SW 1271 (cell line): ENCODE data around the gene CPLX1.

Experiments
- DNase-seq, 2 experiments: peaks; one replicate each; lab custom pipeline; 2025; lab: John Stamatoyannopoulos, UW

The CPLX1 gene

DNA sequence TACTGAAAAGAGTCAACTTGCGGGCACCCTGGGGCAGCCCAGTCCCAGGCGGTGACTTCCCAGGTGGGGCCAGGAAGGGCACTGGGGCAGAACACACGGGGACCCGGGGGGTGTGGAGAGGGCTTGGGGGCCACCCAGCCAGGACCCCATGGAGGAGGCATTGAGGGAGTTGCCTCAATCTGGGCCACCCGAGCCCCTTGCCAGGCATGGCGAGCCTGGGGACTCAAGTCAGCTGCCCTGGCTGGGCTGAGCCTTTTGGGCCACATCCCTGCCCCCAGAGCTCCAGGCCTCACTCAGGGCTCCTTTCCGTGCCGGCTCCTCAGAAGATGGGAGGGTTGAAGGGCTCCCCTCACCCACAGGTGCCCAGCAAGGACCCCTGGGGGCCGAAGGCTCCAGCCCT lies 6.6 kb upstream of the CPLX1 start:
- DNase-seq: no peak

DNA sequence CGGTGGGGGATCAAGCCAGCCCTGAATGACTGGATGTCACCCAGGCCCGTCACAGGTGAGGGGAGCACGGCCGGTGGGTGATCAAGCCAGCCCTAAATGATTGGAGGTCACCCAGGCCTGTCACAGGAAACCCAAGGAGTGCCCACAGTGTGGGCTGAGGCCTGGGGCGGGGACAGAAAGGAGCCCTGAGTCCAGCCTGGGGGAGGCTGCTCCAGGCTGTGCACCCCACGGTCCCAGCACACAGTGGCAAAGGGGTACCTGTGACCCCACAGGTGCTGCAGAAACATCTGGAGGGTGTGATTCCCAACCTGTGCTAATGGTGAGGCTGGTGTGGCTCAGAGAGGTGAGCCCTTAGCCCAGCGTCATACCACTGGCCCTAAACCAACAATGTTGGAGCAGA lies 6.2 kb upstream of the CPLX1 start:
- no peak for DNase-seq

DNA sequence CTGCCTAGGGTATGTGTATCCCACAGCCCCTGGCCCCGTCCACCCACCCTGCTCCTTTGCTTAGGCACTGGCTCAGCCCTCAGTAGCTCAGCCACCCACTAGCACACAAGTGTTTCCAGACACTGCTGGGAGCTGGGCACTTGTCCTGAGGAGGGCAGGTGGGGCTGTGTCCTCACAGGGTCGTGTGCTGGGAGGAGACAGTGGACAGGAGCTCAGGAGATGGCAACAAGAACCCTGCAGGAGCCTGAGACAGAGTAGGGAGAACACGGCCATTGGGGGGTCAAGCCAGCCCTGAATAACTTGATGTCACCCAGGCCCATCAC lies 5.5 kb upstream of the CPLX1 start:
- no peak for DNase-seq

DNA sequence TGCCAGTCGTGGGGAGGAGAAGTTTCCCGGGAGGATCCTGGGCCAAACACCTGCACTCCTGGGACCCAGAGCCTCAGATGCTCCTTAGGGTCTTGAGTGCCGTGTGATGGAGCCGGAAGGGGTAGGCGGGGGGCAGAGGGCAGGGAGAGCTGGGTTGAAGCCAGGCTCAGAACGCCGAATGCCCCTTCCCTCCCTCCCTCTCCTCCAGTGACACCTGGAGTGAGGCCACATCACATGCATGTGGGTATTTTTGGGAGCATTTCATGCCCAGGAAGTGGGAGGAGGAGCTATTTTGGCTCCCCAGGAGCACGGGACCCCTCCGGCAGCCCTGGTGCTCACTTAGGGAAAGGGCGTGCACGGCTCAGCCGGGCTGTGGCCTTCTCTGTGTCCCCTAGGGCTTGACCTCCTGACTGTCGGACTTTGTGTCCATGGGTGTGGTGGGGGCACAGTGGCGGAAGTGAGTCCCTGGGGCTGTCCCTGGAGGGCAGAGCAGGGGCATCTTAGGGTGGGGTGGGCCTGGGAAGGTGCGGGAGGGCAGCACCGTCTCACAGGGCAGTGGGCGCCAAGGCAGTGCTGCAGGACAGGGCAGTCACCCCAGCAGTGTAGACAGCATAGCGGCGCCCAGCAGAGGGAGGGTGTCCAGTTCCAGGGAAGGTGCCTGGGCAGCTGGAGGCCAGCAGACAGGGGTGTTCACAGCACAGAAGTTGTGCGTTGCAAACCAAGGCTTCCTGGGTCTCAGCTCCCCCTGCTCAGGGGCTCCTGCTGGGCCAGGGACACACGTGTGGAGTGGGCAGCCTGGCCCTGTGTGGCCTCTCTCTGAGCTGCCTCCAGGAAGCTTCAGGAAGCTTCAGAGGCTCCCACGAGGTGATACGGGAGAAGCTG lies 4.9 kb upstream of the CPLX1 start:
- DNase-seq: no peak

DNA sequence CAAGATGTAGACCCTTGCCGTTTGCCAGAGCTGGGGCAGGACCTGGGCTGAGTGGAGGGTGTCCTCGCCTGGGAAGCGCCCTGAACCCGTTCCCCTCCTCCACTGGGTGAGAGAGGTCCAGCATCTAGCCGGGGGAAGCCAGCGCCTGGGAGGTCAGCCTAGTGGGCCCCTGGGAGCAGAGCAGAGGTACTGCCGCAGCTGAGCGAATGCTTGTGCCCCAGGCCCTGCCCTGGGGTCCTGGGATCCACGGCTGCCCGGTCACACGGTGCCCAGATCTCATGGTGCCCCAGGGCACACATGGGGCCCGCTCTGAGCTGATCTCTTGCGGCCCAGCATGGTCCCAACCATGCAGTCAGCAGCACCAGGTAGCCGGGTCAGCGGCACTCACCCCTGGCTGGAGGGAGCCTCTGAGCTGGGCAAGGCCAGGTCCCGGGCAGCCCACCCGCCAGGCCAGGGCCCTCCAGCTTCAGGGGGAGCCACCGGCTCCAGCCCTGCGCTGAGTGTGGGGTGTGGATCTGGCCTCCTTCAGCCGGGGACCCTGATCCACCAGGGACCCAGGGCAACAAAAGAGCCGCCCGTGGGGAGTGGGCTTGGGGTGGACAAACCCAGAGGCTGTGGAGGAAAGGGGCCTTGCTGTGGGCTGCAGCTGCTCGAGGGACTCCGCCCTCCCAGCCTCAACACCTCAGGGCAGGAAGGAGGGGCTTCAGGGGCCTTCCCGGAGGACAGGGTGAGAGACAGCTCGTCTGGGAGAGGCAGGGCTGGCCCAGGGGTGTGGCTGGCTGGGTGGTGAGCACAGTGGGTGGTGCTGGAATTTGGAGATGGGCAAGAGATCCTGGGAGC lies 4.1 kb upstream of the CPLX1 start:
- no peak for DNase-seq

DNA sequence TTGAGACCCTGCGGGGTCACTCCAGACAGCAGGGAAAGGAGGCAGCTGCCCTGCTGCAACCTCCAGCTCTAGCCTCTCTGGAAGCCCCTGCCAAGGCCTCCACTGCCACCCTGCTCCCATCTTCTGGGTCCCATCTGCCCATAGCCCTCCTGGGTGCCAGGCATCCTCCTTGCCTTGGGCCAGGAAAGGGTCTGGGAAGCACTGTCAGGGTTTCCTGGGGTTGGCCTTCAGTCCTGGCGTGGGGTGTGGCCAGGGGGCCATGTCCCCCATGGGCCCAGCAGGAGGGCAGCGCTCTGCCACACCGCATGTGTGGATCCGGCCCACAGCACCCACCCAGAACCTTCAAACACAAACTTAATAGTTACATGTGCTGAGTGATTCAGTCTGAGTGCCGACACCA lies 3.4 kb upstream of the CPLX1 start:
- DNase-seq: no peak

DNA sequence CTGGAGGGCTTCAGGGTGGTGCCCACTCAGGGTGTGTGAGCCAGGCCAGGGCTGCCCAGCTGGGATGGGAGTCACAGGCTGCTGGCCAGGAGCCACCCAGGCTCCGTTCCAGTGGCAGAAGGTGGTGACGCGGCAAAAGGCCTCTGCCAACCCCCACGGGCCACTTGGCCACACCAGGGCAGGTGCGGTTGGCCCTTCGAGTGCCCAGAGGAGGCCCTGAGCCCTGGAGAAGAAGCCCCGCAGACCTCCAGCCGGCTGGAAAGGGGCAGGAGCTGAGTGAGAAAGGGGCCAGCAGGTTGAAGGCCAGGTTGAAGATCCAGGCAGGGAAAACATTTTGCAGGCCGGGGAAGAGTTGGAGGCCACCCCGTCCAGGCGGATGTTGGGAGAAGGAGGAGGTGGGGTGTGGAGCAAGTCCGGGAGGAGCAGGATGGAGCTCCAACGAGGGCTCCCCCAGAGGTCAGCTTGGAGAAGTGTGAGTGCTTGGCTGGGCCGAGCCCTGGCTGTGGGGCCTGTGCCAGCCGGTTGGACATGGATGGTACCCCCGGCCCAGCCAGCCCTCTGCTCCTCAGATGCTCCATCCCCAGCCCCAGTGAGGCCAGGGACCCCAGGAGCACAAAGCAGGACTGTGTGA lies 2.8 kb upstream of the CPLX1 start:
- peak in 1 of 2 experiments; percentile 9 for DNase-seq

DNA sequence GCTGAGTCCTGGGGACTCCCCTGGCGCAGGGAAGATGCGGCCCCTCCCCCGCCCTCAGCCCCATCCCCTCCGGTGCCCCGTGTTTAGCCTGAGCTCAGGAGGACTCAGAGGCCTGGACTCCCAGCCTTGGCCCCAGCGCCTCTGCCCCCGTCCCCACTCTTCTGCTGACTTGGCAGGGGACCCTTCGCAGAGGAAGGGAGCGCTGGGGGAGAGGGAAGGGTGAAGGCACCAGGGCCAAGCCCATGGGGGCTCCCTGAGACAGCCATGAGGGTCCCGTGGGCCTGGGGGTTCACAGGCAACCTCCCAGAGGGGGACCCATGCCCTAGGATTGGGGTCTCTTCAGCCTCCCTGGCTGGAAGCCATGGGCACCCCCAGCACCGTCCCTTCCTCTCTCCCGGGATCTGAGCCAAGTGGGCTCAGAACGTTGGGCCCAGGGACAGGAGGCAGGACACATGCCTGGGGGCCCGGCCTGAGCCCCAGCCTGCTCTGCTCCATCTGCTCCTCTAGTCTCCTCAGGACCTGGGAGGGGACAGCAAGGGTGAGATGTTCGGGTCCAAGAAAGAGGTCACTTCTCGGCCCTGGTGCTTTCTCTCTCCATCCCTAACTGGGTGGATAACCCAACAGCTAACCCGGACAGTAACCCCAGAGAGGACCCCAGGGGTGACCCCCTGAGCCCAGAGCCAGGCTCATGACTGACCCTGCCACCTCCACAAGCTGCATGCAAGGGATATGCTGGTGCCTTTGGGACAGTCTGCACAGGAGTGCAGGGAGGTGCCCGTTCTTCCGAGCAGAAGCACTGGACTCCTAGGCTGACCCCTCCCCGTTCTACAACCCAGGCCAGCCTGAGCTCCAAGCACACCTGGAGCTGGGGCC lies 1.5 kb upstream of the CPLX1 start:
- no peak for DNase-seq

DNA sequence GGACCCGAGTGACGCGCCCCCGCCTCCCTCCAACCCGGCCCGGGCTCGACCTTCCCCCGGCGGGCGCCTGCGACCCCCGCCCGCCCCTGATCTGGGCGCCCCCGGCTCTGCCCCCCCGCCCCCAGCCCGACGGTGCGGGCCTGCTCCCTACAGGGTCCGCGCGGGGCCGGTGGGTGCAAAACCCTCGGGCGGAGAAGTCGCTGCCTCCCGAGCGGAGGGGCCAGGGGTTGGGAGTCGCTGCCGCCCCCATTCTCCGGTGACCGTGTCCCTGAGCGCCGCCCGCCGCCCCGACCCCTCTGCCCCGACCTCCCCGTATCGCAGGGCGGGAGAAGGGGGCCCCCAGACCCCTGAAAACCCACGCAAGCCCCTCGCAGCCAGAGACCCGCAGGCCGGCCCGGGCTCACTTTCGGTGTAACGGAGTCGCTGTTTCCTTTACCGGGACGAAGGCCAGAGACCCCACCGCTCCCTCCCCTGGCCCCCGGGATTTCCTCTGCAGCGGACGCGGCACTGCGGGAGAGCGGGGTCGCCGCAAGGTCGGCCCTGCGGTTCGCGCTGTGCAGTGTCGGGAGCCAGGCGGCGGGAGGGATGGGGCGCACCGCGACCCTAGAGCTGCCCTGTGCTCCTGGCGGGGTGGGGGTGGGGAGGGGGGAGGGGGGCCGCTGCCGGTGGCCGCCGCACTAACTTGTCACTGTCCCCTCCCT lies 729 bp upstream of the CPLX1 start:
- DNase-seq: no peak

DNA sequence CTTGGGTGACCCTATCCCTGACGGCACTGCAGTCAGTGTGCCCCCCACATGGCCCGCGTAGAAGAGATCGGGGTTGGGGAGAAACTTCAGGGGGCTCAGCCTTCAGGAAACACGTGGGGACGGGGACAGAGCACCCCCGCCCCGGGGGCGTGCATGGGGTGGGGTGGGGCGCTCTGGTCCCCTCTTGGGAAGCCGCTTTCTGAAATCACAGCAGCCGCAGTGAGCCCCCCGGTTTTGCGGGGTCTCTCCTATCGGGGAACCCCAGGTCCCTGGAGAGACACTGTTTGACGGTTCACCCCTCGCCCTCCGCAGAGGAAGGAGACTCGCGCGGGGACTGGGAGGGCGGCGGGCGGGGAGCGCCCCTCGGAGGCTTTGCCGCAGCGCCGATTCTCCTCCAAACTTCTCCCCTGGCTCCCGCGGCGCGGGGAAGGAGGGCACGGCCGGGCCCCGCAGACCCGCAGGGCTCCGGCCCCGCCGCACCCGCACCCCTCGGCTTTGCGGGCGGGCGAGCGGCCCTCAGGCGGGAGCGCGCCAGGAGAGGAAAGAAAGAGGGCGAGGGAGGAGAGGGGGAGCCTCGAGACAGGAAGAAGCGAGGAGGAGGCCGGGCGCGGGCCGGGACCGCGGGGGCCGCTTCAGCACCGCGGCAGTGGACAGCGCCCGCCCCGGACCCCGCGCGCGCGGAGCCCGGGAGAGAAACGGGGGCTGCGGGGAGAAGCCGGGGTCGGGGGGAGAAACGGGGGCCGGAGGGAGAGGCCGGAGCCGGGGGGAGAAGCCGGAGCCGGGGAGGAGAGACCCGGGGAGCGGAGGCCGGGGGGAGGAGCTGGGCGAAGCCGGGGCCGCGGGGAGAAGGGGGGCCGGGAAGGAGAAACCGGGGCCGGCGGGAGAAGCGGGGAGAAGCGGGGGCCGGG lies 612 bp downstream of the CPLX1 start:
- DNase-seq: no peak

DNA sequence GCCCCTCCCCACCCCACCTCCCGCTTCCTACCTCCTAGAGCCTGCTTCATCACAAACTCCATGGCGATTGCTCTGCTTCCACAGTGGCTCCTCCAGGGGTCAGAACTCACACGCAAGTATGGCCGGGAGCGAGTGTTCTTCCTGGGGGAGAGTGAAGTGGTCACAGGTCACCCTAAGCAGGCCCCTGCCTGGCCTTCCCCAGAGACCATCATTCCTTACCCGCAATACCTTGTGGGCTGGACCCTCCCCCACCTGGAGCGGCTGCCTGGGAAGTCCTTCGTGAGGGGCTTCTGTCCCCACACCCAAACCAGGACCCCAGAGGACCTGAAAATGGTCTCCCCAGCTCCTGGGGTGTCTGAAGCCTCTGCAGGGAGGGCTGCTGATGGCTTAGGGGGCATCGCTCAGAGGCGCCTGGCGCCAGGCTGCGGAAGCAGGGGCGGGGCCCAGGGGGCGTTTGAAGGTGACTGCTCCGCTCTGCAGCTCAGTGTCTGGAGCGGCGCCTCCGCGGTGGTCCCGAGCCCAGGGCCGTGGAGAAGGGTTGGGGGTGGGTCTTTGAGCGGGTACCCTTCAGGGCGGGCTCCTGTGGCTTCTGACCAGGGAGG lies 1.4 kb downstream of the CPLX1 start:
- peak in 1 of 2 experiments; percentile 13 for DNase-seq

DNA sequence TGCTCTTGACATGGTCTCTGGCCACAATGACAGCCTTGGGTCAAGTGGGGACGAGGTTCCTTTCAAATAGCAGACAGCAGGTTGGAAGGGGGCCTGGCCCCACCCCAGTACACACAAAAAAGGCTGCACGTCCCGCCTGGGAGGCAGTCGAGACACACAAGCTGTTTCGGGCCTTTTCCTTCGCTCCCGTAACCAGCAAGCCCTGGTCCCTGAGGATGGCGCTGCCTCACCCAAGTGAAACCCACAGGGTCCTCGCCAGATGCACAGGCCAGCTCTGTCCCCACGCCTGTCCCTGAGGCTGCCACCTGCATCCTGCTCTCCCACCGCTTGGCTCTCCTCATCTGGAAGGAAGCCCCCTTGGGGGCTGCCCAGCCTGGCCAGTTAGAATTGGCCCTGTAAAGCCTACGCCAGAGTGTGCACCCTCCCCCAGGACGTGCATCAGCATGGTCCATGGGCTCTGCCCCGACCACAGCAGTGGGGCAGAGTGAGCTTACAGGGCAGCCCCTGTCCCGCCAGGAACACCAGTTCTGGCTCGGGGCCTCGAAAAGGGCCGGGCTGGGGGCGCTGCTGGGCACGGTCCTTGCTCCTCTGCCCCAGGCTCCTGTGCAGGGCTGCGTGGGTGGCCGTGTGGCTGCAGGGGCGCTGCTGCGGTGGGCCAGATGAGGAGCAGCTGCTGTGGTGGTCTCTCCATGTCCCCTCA lies 2.0 kb downstream of the CPLX1 start:
- no peak for DNase-seq

DNA sequence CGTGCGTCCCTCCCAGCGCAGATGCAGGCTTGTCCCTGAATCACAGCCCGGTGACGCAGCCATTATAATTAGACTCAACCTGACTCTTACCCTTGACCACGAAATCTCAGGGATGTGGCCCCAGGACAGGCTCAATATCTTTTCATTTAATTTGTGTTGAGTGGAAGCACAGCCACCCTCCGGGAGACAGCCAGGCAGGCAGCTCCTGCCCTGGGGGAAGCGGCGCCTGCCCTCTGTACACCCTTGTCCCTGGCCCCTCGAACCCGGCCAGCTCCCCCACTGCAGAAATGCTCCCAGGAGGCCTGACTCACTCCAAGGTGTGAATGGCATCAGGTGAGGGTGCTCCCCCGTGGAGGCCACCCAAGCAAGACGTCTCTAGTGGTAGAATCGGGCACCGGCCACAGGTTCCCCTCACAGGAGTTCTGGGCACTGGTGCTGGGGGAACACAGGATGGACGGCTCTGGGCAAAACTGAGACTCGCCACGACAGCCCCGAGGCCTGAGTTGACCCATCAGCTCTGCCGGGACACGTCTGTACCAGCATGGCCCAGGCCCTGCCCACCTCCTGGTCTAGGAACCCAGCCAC lies 2.7 kb downstream of the CPLX1 start:
- no peak for DNase-seq

DNA sequence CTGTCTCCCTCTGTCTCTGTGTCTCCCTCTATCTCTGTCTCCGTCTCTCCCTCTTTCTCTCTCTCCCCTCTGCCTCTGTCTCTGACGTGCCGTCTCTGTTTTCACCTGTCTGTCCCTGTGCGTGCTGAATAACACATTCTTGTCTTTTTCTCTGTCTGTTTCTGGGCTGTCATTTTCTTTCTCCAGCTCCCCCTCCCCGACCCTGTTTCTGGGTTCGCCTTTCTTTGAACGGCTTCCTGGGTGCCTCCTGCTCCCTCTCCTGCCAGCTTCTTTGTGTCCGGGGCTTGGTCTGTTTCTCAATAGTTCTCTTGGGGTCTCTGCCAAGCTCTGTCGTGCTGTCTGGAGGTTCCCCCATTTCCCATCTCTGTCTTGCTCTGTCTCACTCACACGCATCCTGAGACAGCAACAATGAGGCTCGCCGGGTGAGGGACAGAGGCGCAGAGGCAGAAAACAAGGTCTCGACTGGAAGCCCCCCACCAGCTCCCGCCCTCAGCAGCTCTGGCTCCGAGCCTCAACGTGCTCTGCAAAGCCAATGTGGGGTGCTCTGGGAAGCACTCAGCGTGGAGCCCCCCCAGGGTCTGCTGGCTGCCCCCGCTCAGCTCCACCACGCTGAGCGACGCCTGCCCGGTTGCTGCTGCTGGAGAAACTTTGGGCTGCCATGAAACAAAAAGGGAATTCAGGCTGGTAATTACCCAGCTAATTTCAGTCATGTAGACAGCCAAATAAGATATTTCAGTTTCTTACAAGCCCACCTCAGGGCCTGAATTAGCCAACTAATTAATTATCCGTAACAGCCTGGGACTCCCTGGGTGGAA lies 3.4 kb downstream of the CPLX1 start:
- no peak for DNase-seq

DNA sequence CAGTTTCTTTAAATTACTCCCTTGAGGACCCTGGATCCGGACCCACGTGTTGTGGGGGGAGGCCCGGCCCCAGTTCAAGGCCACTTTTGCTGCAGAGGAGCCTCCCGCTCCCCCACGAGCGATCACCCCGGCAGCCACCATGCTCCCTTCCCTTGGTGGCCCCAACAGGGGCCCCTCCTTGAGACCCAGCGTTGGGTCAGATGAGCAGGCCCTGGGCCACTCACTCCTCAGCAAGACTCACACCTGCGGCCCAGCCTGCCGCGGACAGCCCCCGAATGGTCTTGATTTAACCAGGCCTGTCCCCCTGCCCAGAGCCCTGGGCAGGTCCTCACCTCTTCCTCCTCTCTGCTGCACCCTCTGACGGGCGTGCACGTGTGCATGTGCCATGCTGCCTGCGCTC lies 4.3 kb downstream of the CPLX1 start:
- DNase-seq: no peak

DNA sequence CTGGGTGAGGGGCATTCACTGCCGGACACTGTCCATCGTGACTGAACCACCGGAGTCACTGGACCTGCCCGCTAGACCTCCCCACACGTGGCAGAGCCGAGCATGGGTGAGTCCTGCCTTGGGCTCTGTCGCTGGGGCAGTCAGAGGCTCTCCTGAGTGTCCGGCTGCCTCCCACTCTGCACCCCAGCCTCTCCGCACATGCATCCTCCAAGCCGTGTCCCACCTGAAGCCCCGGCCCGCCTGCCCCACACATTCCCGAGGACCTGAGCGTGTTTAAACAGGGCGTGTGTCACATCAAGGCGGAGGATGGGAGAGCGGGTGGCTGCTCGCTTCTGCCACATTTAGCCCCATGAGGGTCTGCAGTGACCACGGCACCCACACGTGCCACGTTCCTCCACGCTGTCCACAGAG lies 4.7 kb downstream of the CPLX1 start:
- no peak for DNase-seq

DNA sequence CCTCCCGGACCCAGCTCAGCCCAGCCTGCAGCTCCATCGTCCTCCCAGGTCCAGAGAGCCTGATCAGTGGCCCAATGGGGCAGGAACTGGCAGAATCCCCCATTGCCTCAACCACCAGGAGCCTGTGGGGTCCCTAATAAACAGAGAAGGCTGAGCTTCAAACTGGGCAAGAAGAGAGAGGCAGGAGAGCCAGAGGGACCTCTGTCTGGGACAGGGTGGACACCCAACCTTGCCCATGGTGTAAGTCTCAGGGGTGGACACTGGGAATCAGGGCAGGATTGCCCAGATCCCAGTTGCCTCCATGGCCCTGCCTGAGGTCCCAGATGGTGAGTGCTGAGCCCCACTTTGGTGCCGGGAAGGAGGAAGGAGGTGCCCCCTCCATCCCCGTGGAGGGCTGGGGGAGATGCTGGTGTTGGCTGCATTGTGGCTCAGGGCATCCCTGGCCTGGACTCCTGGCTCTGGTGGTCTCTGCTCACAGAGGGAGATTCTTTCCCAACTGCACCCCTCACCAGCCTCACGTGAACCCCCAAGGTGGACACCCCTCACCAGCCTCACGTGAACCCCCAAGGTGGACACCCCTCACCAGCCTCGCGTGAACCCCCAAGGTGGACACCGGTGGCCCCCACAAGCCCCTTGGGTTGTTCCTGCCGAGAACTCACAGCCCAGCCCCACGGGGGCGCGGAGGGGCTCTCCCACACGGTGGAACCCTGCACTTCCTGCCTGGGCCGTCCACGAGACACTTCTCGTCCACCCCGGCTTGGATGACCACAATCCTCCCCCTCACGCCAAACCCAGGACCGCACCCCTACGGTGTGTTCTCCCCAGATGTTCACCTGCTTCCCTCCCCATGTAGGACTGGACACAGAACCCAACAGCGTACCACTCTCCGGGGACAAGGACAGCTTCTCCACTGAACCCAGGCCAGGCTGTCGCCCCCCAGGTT lies 5.4 kb downstream of the CPLX1 start:
- no peak for DNase-seq
